Endothelial cell of umbilical vein (primary cell): ENCODE results near the gene USP40.

ENCODE experiments used
- CTCF ChIP-seq, 2 donors: IDR thresholded peaks; 1 replicate in 1 of 2; 2 replicates in 1 of 2; pipeline ENCODE4 v1.5.1; 2011; ENCODE audit warnings: low read length in 2 of 2, mild to moderate bottlenecking in 2 of 2, moderate library complexity in 2 of 2, control low read depth in 1 of 2, inconsistent platforms in 1 of 2, low read depth in 1 of 2; ENCODE audit not compliant: insufficient read depth in 1 of 2; ENCODE audit errors: extremely low read depth in 1 of 2
- POLR2A ChIP-seq: IDR thresholded peaks from 2 replicates; pipeline ENCODE4 v1.6.1; 2012; ENCODE audit warnings: low read depth, mild to moderate bottlenecking, control low read depth, low read length
- TF ChIP-seq, protein P1 (sequence below): IDR thresholded peaks from 2 replicates; pipeline ENCODE4 v1.6.1; 2011; ENCODE audit not compliant: insufficient read depth, insufficient read length

DNA sequence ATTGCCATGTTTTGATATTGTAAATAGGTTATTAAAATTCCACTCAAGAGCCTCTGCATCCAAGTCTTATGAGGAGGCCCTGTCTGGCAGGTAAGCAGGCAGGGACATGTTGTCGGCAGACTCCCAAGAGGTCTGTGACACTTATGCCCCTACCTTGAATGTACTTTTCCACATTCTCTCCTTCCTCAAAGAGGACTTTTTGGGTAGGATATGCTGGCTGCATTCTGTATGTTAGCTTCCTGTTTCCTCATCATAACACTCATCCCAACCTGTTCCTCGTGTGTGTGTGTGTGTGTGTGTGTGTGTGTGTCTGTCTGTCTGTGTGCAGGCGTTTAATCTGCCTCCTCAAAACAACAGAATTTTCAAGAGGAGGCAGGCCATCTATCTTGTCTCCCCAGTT lies 75.3 kb downstream of the USP40 start:
- TF ChIP-seq POLR2A (no peak), CTCF (IDR thresholded peaks at IDR 0.05; ENCODE audit: extremely low read depth in 1 of 2, insufficient read depth in 1 of 2, low read depth in 1 of 2, low read length in 2 of 2) (no peak)
- TF ChIP-seq, protein P1, sequence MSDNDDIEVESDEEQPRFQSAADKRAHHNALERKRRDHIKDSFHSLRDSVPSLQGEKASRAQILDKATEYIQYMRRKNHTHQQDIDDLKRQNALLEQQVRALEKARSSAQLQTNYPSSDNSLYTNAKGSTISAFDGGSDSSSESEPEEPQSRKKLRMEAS: no peak
